Natural killer cell treated with Interleukin-12 subunit alpha and Interleukin-12 subunit beta and Interleukin-15 and Interleukin-18, amount 100 ng/mL, for 72 hours (primary cell): ENCODE data around the gene C16orf74. TPM values are rescaled to one million over a fixed set of nuclear protein-coding genes. Genes with fewer than 3 reads are reported as not detected.

ENCODE experiments used
- ATAC-seq, 2 donors: fragments of 150-1000 bp; cut with Tn5 transposase in 1 of 2; sonication (Bioruptor Pico), chemical (Tn5 transposase) in 1 of 2; 2 replicates each; pipeline ENCODE4 v1.10.0; 2021
- DNase-seq: peaks from one replicate; pipeline ENCODE4 v3.0.0; 2022; ENCODE audit warnings: low spot score
- H3K27ac Mint-ChIP-seq, 2 donors: 1 replicate in 1 of 2; 2 replicates in 1 of 2; pipeline ENCODE4 v1.8.0; 2022; ENCODE audit warnings: mixed read lengths in 2 of 2, mild to moderate bottlenecking in 1 of 2, moderate library complexity in 1 of 2
- H3K27me3 Mint-ChIP-seq, 2 donors: 1 replicate in 1 of 2; 2 replicates in 1 of 2; pipeline ENCODE4 v1.8.0; 2022; ENCODE audit warnings: mixed read lengths in 2 of 2
- H3K36me3 Mint-ChIP-seq: one replicate; pipeline ENCODE4 v1.8.0; 2022; ENCODE audit warnings: mixed read lengths
- H3K4me1 Mint-ChIP-seq, 2 donors: 1 replicate in 1 of 2; 2 replicates in 1 of 2; pipeline ENCODE4 v1.8.0; 2022; ENCODE audit warnings: low read depth in 2 of 2, mixed read lengths in 2 of 2, mild to moderate bottlenecking in 1 of 2
- H3K4me3 Mint-ChIP-seq: one replicate; pipeline ENCODE4 v1.8.0; 2022; ENCODE audit warnings: mixed read lengths
- H3K9me3 Mint-ChIP-seq: 2 replicates; pipeline ENCODE4 v1.8.0; 2022; ENCODE audit warnings: mixed read lengths
- total RNA-seq, 2 donors: library from RNA; stranded (reverse); gene quantifications; one replicate each; pipeline ENCODE4 v1.2.3, GENCODE V29; 2022

C16orf74 gene
- total RNA-seq, 2 donors from 2014 or later, result not detected

GRCh38 chr16:85783441-85783840, 32.5 kb upstream of the C16orf74 start:
- peak; percentile 1 for DNase-seq
- no peak for ATAC-seq
- Mint-ChIP-seq H3K4me3 (no peak overlapping the region), H3K27ac (no peak overlapping the region), H3K36me3 (peaks cover 8% of the 10 kb centered on the region), H3K9me3 (no peaks in the 10 kb centered on the region), H3K4me1 (peaks cover 16 to 23% of the 10 kb centered on the region in 2 donors), H3K27me3 (no peaks in the 10 kb centered on the region)

- ATAC-seq (no peak), DNase-seq (no peak)
- Mint-ChIP-seq H3K4me1 (peaks cover 20 to 23% of the 10 kb centered on the region in 2 donors), H3K27ac (no peak overlapping the region), H3K36me3 (peaks cover 8% of the 10 kb centered on the region), H3K4me3 (no peak overlapping the region), H3K9me3 (no peaks in the 10 kb centered on the region), H3K27me3 (no peaks in the 10 kb centered on the region)
Observed at GRCh38 chr16:85782451-85782850, 31.6 kb upstream of the C16orf74 start.

- Mint-ChIP-seq H3K27me3 (no peaks in the 10 kb centered on the region), H3K4me3 (no peak overlapping the region), H3K36me3 (peaks cover 8% of the 10 kb centered on the region), H3K4me1 (peaks cover 20 to 23% of the 10 kb centered on the region in 2 donors), H3K9me3 (no peaks in the 10 kb centered on the region), H3K27ac (no peak overlapping the region)
- DNase-seq (no peak), ATAC-seq (no peak)
Observed at GRCh38 chr16:85781695-85782370, 30.9 kb upstream of the C16orf74 start.

GRCh38 chr16:85781156-85781555, 30.3 kb upstream of the C16orf74 start:
- Mint-ChIP-seq H3K4me1 (peaks cover 20% of the 10 kb centered on the region in 2 donors), H3K9me3 (no peaks in the 10 kb centered on the region), H3K27ac (no peak overlapping the region), H3K27me3 (no peaks in the 10 kb centered on the region), H3K36me3 (peaks cover 8% of the 10 kb centered on the region), H3K4me3 (no peak overlapping the region)
- ATAC-seq, result no peak
- DNase-seq, result no peak

GRCh38 chr16:85780281-85780680, 29.4 kb upstream of the C16orf74 start:
- Mint-ChIP-seq H3K27ac (no peak overlapping the region), H3K27me3 (no peaks in the 10 kb centered on the region), H3K4me1 (peaks cover 20% of the 10 kb centered on the region in 2 donors), H3K36me3 (peaks cover 8% of the 10 kb centered on the region), H3K4me3 (no peak overlapping the region), H3K9me3 (no peaks in the 10 kb centered on the region)
- ATAC-seq, result no peak
- DNase-seq, result no peak

- Mint-ChIP-seq H3K9me3 (no peaks in the 10 kb centered on the region), H3K4me1 (peaks cover 20% of the 10 kb centered on the region in 2 donors), H3K4me3 (no peak overlapping the region), H3K36me3 (peaks cover 8% of the 10 kb centered on the region), H3K27me3 (no peaks in the 10 kb centered on the region), H3K27ac (no peak overlapping the region)
- peak; percentile 96 to 97 for ATAC-seq
- peak; percentile 80 for DNase-seq
Observed at GRCh38 chr16:85778873-85779272, 28.0 kb upstream of the C16orf74 start.

- peaks cover 8% of the 10 kb centered on the region for H3K36me3 Mint-ChIP-seq
- ATAC-seq (no peak), DNase-seq (no peak)
- H3K9me3 Mint-ChIP-seq, result no peaks in the 10 kb centered on the region
- no peak overlapping the region for H3K4me3 Mint-ChIP-seq
- no peaks in the 10 kb centered on the region for H3K27me3 Mint-ChIP-seq
- H3K4me1 Mint-ChIP-seq, result peaks cover 15 to 20% of the 10 kb centered on the region in 2 donors
- H3K27ac Mint-ChIP-seq, result no peak overlapping the region
Observed at GRCh38 chr16:85777583-85778310, 26.9 kb upstream of the C16orf74 start.

- no peaks in the 10 kb centered on the region for H3K27me3 Mint-ChIP-seq
- DNase-seq (no peak), ATAC-seq (no peak)
- H3K4me1 Mint-ChIP-seq, result peaks cover 10 to 17% of the 10 kb centered on the region in 2 donors
- H3K27ac Mint-ChIP-seq, result no peak overlapping the region
- peaks cover 4% of the 10 kb centered on the region for H3K36me3 Mint-ChIP-seq
- H3K4me3 Mint-ChIP-seq, result no peak overlapping the region
- no peaks in the 10 kb centered on the region for H3K9me3 Mint-ChIP-seq
Observed at GRCh38 chr16:85774811-85775210, 23.9 kb upstream of the C16orf74 start.

- Mint-ChIP-seq H3K36me3 (no peaks in the 10 kb centered on the region), H3K9me3 (no peaks in the 10 kb centered on the region), H3K4me3 (no peak overlapping the region), H3K4me1 (peaks cover 4 to 11% of the 10 kb centered on the region in 2 donors), H3K27me3 (no peaks in the 10 kb centered on the region), H3K27ac (no peak overlapping the region)
- DNase-seq (no peak), ATAC-seq (no peak)
Observed at GRCh38 chr16:85774136-85774535, 23.2 kb upstream of the C16orf74 start.

- ATAC-seq (no peak), DNase-seq (no peak)
- H3K4me1 Mint-ChIP-seq, result no peaks in the 10 kb centered on the region
- H3K4me3 Mint-ChIP-seq, result no peak overlapping the region
- no peaks in the 10 kb centered on the region for H3K27me3 Mint-ChIP-seq
- H3K27ac Mint-ChIP-seq, result no peak overlapping the region
- H3K36me3 Mint-ChIP-seq, result no peaks in the 10 kb centered on the region
- H3K9me3 Mint-ChIP-seq, result no peaks in the 10 kb centered on the region
Observed at GRCh38 chr16:85773044-85773443, 22.1 kb upstream of the C16orf74 start.

- DNase-seq, result no peak
- ATAC-seq, result no peak
- H3K4me3 Mint-ChIP-seq, result no peak overlapping the region
- H3K36me3 Mint-ChIP-seq, result no peaks in the 10 kb centered on the region
- no peaks in the 10 kb centered on the region for H3K9me3 Mint-ChIP-seq
- no peaks in the 10 kb centered on the region for H3K27me3 Mint-ChIP-seq
- H3K27ac Mint-ChIP-seq, result no peak overlapping the region
- H3K4me1 Mint-ChIP-seq, result no peaks in the 10 kb centered on the region
Observed at GRCh38 chr16:85770741-85771140, 19.8 kb upstream of the C16orf74 start.

GRCh38 chr16:85768199-85768598, 17.3 kb upstream of the C16orf74 start:
- Mint-ChIP-seq H3K4me1 (no peaks in the 10 kb centered on the region), H3K27me3 (no peaks in the 10 kb centered on the region), H3K36me3 (no peaks in the 10 kb centered on the region), H3K4me3 (no peak overlapping the region), H3K27ac (no peak overlapping the region), H3K9me3 (no peaks in the 10 kb centered on the region)
- DNase-seq (no peak), ATAC-seq (no peak)

GRCh38 chr16:85767531-85767930, 16.6 kb upstream of the C16orf74 start:
- Mint-ChIP-seq H3K4me3 (no peak overlapping the region), H3K27ac (no peak overlapping the region), H3K27me3 (no peaks in the 10 kb centered on the region), H3K9me3 (no peaks in the 10 kb centered on the region), H3K36me3 (no peaks in the 10 kb centered on the region), H3K4me1 (no peaks in the 10 kb centered on the region)
- DNase-seq, result no peak
- ATAC-seq, result no peak

- H3K4me1 Mint-ChIP-seq, result no peaks in the 10 kb centered on the region
- no peaks in the 10 kb centered on the region for H3K27me3 Mint-ChIP-seq
- H3K9me3 Mint-ChIP-seq, result no peaks in the 10 kb centered on the region
- H3K4me3 Mint-ChIP-seq, result no peak overlapping the region
- no peak overlapping the region for H3K27ac Mint-ChIP-seq
- DNase-seq (no peak), ATAC-seq (no peak)
- no peaks in the 10 kb centered on the region for H3K36me3 Mint-ChIP-seq
Observed at GRCh38 chr16:85765767-85766166, 14.9 kb upstream of the C16orf74 start.
